Motor neuron (in vitro differentiated cells): Measurements from ENCODE around the gene PRR23B. TPM values are rescaled to one million over a fixed set of nuclear protein-coding genes. Genes with fewer than 3 reads are reported as not detected.

ENCODE experiments used
- total RNA-seq, 8 experiments: library from RNA; unstranded; fragments of 300-600 nt; gene quantifications; 2 replicates each; pipeline versions ENCODE4 v1.2.3 to v1.2.4, GENCODE V29; 2022

Gene PRR23B
- total RNA-seq, 8 experiments from 2014 or later = 0.14 to 0.71 (median 0.20) TPM; not detected in 5

Other genes starting within 250 kb of the PRR23B start
- 10 to 100 TPM in 4 of 8 experiments, 1 to 10 TPM in 4; 5.8 to 21.0 (median 10.6) TPM for gene PIK3CB, start 186.0 kb downstream of the PRR23B start, total RNA-seq
- gene FOXL2, start 73.8 kb downstream of the PRR23B start, total RNA-seq = 1 to 10 TPM in 2 of 8 experiments, under 1 TPM in 6; 0.05 to 3.9 (median 0.29) TPM
- 10 to 100 TPM in 1 of 8 experiments, 1 to 10 TPM in 1, under 1 TPM in 6; 0.05 to 10.7 (median 0.27) TPM for gene FOXL2NB, start 73.7 kb downstream of the PRR23B start, total RNA-seq
- gene PRR23A, start 14.7 kb downstream of the PRR23B start, total RNA-seq = under 1 TPM in 1 of 8 experiments, not detected in 7; 0.52 TPM
- gene PRR23C, start 24.0 kb upstream of the PRR23B start, total RNA-seq = under 1 TPM in 3 of 8 experiments, not detected in 5; 0.05 to 0.17 (median 0.14) TPM